Lower lobe of right lung (tissue), 2 donors: ENCODE data around the gene MAPKAPK3. TPM values are rescaled to one million over a fixed set of nuclear protein-coding genes. Genes with fewer than 3 reads are reported as not detected.
A peak's percentile ranks its signal among the peaks of the same experiment; 100 is the strongest.

Experiments used
- ATAC-seq, 2 donors: fragments of 200-7000 bp; cut with Tn5 transposase; one replicate each; pipeline ENCODE4 v1.9.1; 2020 to 2022; ENCODE audit warnings: mild to moderate bottlenecking in 2 of 2, moderate library complexity in 2 of 2
- DNase-seq: peaks from one replicate; pipeline ENCODE4 v3.0.0-alpha.2; 2020
- H3K27ac ChIP-seq: fragments of 200-600 bp; one replicate; pipeline ENCODE4 v1.8.0; 2022
- H3K27me3 ChIP-seq: fragments of 200-600 bp; one replicate; pipeline ENCODE4 v1.8.0; 2022; ENCODE audit warnings: low read depth
- H3K36me3 ChIP-seq: fragments of 200-600 bp; one replicate; pipeline ENCODE4 v1.8.0; 2022; ENCODE audit warnings: mild to moderate bottlenecking
- H3K4me1 ChIP-seq: fragments of 200-600 bp; one replicate; pipeline ENCODE4 v1.8.0; 2022
- H3K4me3 ChIP-seq: fragments of 200-600 bp; one replicate; pipeline ENCODE4 v1.8.0; 2022; ENCODE audit warnings: mild to moderate bottlenecking
- H3K9me3 ChIP-seq: fragments of 200-600 bp; one replicate; pipeline ENCODE4 v1.8.0; 2022
- intact Hi-C: fragments of 100-400 bp; cut with DNase I; formaldehyde crosslinking; loops from one replicate; pipeline ENCODE4 v1.11.0; 2022
- long read RNA-seq: library from polyadenylated mRNA; unstranded; transcript quantifications from one replicate; pipeline ENCODE4 v2.0.0, GENCODE V29; 2021
- total RNA-seq: library from RNA; stranded (reverse); fragmentation: NEBNext Ultra II Directional; extraction: Animal tissue kit (Norgen Biotek cat#: 25700); gene quantifications from one replicate; pipeline ENCODE4 v1.2.1, GENCODE V29; 2021
- TF ChIP-seq, protein P1 (sequence below): fragments of 200-600 bp; IDR thresholded peaks from one replicate; pipeline ENCODE4 v1.8.0; 2022; ENCODE audit warnings: antibody characterized with exemption, mild to moderate bottlenecking
- donor health status: DM: no; HTN: yes; CAD: no; lungs with severe emphysema.

MAPKAPK3 gene
- total RNA-seq, result 68.6 TPM
- long read RNA-seq, transcript MAPKAPK3-208 (11 exons, 2,563 nt), result minor isoform, 36 of 174 reads
- long read RNA-seq, transcript MAPKAPK3-201 (11 exons, 2,500 nt), result major isoform, 77 of 174 reads
- long read RNA-seq, partial matches to known transcripts, result 43 of 174 reads
- long read RNA-seq, other reads (novel, unspliced or antisense), result 16 of 174 reads

DNA sequence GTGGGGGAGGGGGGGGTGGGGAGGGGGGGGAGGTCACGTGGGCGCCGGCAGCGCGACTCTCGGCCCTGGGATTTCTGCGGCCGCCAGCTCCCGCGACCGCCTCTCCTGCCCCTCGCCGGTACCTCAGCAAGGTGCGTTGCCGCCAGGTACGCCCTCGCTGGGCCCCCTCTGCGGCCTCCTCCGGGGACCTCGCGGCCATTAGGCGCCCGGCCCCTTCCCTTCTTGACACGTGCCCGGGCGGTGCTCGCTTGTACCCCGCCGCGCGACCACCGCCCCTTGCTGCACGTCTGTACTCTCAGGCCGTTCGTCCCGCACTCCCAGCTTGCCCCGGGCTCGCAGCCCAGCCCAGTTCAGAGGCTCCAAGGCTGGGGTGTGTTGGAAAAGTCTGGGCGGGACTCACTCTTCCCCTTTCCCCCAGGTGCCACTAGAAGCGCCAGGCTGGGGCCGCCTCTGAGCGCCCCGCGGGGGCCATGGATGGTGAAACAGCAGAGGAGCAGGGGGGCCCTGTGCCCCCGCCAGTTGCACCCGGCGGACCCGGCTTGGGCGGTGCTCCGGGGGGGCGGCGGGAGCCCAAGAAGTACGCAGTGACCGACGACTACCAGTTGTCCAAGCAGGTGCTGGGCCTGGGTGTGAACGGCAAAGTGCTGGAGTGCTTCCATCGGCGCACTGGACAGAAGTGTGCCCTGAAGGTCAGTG lies at the start of gene MAPKAPK3:
TSS of gene MAPKAPK3 (plus strand) at position 56 of the 696 bp plus-strand sequence. CDS start at position 471, 415 bp downstream.
- ATAC-seq (peak; percentile 46 to 59), DNase-seq (no peak)
- Histone ChIP-seq H3K4me1 (peaks cover 75% of the 10 kb centered on the region), H3K27ac (peak within 1 kb of the TSS; percentile 95), H3K27me3 (no peaks in the 10 kb centered on the region), H3K4me3 (peak within 1 kb of the TSS; percentile 85), H3K9me3 (no peaks in the 10 kb centered on the region), H3K36me3 (no peaks in the 10 kb centered on the region)
- intact Hi-C loops, result no loop called here
- TF ChIP-seq, protein P1, sequence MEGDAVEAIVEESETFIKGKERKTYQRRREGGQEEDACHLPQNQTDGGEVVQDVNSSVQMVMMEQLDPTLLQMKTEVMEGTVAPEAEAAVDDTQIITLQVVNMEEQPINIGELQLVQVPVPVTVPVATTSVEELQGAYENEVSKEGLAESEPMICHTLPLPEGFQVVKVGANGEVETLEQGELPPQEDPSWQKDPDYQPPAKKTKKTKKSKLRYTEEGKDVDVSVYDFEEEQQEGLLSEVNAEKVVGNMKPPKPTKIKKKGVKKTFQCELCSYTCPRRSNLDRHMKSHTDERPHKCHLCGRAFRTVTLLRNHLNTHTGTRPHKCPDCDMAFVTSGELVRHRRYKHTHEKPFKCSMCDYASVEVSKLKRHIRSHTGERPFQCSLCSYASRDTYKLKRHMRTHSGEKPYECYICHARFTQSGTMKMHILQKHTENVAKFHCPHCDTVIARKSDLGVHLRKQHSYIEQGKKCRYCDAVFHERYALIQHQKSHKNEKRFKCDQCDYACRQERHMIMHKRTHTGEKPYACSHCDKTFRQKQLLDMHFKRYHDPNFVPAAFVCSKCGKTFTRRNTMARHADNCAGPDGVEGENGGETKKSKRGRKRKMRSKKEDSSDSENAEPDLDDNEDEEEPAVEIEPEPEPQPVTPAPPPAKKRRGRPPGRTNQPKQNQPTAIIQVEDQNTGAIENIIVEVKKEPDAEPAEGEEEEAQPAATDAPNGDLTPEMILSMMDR, result no peak

DNA sequence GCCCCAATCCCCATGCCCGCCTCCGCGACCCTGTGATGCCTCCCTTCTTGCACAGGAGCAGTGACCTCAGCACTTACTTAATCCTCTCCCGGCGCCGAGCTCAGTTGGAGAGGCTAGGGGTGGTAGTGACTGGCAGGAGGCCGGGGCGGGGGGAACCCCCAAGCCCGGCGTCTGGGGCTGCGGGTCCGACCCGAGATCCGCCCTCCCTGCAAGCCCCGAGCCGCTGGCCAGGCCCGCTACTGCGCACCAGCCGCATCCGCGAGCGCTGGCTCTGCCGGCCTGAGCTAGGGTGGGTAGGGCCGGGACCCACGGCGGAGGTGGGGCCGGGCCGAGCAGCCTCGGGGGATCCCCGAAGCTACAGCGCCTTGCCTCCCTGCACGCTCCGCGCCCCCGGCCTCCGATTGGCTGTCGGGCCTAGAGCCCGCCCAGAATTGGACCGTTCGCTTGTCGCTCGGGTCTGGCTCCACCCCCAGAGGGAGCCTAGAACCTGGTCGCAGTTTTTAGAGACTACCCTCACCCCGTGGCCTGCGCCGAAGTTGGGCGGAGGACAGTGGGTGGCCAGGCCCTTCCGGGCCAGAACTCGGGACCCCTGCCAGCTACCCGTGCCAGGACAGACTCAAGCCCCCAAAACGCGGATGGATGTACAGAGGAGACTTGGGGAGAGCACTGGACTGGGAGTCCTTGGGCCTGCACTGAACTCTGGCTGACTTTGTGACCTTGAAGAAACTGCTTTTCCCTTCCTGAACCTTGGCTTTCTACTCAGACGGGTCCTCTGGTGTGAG lies 49.4 kb upstream of the MAPKAPK3 start, which contains the start of gene C3orf18:
TSS of gene C3orf18 (minus strand) at position 362 of the 782 bp plus-strand sequence. CDS start 2,048 bp downstream, outside the sequence.
- Histone ChIP-seq H3K9me3 (no peaks in the 10 kb centered on the region), H3K27ac (peak within 1 kb of the TSS; percentile 92), H3K36me3 (peaks cover 3% of the 10 kb centered on the region), H3K27me3 (no peaks in the 10 kb centered on the region), H3K4me1 (peaks cover 42% of the 10 kb centered on the region), H3K4me3 (peak within 1 kb of the TSS; percentile 85)
- ATAC-seq (peak; percentile 84 to 87), DNase-seq (peak; percentile 96)
- intact Hi-C loops, result no loop called here
- TF ChIP-seq, protein P1, result no peak

DNA sequence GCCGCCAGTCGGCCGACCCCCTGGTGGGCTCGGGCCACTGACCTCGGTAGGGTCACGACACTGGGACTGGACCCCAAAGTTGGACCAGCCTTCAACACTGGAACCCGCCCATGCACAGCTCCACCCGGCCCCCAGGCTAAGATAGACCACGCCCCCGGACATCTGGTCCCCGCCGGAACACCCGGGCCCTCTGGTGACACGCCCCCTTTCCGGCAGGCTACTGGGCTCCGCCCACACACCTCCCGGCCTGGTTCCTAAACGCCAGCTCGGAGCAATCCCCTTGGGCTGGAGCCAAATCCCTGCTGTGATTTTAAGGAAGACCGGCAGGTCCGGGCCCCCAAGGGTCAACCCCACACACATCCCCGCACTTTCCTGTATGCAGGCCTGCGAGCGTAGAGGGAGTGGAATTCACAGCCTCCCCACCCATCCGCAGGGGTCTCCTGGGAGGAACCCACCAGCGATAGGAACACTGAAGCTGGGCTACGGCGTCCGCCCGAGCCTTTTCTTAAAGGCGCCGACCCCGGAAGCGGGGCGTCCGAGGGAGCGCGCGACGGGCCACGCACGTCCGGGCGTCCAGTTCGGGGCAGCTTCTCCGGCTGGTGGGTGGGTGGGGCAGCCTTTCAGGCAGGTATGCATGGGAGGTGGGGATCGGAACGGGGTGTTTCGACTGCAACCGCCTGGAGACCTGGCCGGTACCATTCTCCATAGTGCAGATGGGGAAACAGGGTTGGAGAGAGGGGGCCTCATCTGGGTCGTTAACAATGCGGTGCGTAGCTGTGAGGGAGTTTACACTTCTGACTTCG lies 47.8 kb upstream of the MAPKAPK3 start, which contains the start of gene HEMK1:
TSS of gene HEMK1 (plus strand) at position 576 of the 803 bp plus-strand sequence. CDS start 1,583 bp downstream, outside the sequence.
- Histone ChIP-seq H3K36me3 (peaks cover 10% of the 10 kb centered on the region), H3K27ac (peak within 1 kb of the TSS; percentile 92), H3K27me3 (no peaks in the 10 kb centered on the region), H3K4me3 (peak within 1 kb of the TSS; percentile 85), H3K9me3 (no peaks in the 10 kb centered on the region), H3K4me1 (peaks cover 53% of the 10 kb centered on the region)
- TF ChIP-seq, protein P1, result no peak
- DNase-seq, result peak; percentile 99
- intact Hi-C loops, result no loop called here
- peak; percentile 92 to 93 for ATAC-seq

DNA sequence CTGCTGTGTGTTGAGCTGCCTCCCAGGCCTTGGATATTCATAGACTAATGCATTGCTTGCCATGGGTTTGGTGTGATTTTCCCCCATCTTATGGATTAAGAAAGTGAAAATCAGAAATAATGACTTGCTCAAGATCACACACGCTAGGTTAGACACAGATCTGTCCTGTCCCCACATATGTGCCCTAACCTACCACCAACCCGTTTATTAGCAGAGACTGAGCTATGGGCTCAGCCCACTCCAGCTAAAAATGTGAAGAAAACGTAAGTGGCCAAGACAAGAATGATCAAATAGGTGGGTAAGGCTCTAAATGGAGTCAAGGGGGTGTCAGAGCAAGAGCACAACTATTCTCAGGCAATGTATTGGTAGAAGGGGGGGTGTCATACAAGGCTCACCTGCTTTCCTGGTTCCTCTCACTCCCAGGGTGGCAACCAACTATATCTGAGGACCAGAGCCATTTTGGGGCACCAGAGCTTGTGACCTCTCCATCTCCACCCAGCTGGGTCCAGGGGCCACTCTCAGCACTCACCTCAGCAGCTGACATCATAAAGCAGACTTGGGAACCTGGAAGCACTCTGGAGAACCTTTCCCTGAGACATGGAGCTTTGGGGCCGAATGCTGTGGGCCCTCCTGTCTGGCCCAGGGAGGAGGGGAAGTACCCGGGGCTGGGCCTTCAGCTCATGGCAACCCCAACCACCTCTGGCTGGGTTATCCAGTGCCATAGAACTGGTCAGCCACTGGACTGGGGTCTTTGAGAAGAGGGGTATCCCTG lies 46.3 kb upstream of the MAPKAPK3 start:
- ATAC-seq (no peak), DNase-seq (no peak)
- Histone ChIP-seq H3K4me3 (no peak overlapping the region), H3K27ac (peak overlapping the region; percentile 92), H3K4me1 (peaks cover 53% of the 10 kb centered on the region), H3K36me3 (peaks cover 10% of the 10 kb centered on the region), H3K27me3 (no peaks in the 10 kb centered on the region), H3K9me3 (no peaks in the 10 kb centered on the region)
- TF ChIP-seq, protein P1, result no peak
- intact Hi-C loops, result loop anchor here (5.0 kb wide), 1 partner anchor 42 kb away; the partner anchor contains the start of gene CISH
